NCI-H187 treated with DMSO at 0.1 percent for 48 hours (cell line): ENCODE results near the gene SVEP1.
"Not testable (repeated sequence)": the region's sequence is repeated elsewhere in the genome, so short reads cannot be mapped to it uniquely, and the experiment has no call there.

Experiments used
- DNase-seq: peaks from one replicate; lab custom pipeline; 2025; lab: John Stamatoyannopoulos, UW

The SVEP1 gene

GRCh38 chr9:110579034-110579861, at the start of gene SVEP1:
Gene SVEP1, minus strand, starts transcription at chr9:110579741. Its CDS starts 198 bp downstream, at chr9:110579543.
- no peak for DNase-seq

GRCh38 chr9:110626101-110626829, 46.7 kb upstream of the SVEP1 start:
- no peak for DNase-seq

- DNase-seq, result no peak
These were observed 44.0 kb upstream of the SVEP1 start for GRCh38 chr9:110623462-110624025.

GRCh38 chr9:110622368-110622767, 42.8 kb upstream of the SVEP1 start:
- DNase-seq, result no peak

- DNase-seq, result no peak
These were observed 41.2 kb upstream of the SVEP1 start for GRCh38 chr9:110620726-110621125.

GRCh38 chr9:110619831-110620230, 40.3 kb upstream of the SVEP1 start:
- DNase-seq, result no peak

GRCh38 chr9:110615498-110615897, 36.0 kb upstream of the SVEP1 start:
- no peak for DNase-seq

GRCh38 chr9:110614576-110614975, 35.0 kb upstream of the SVEP1 start:
- DNase-seq, result not testable (repeated sequence)

GRCh38 chr9:110606179-110606790, 26.7 kb upstream of the SVEP1 start:
- DNase-seq, result no peak

GRCh38 chr9:110605565-110605964, 26.0 kb upstream of the SVEP1 start:
- no peak for DNase-seq

GRCh38 chr9:110604171-110604601, 24.6 kb upstream of the SVEP1 start:
- DNase-seq, result no peak

- DNase-seq, result no peak
These were observed 22.7 kb upstream of the SVEP1 start for GRCh38 chr9:110602281-110602680.

GRCh38 chr9:110601098-110601497, 21.6 kb upstream of the SVEP1 start:
- DNase-seq, result no peak

GRCh38 chr9:110599468-110599867, 19.9 kb upstream of the SVEP1 start:
- no peak for DNase-seq

GRCh38 chr9:110592044-110592830, 12.7 kb upstream of the SVEP1 start:
- DNase-seq, result no peak

GRCh38 chr9:110591526-110591925, 12.0 kb upstream of the SVEP1 start:
- no peak for DNase-seq

- no peak for DNase-seq
These were observed 11.3 kb upstream of the SVEP1 start for GRCh38 chr9:110590816-110591215.

- DNase-seq, result no peak
These were observed 8.8 kb upstream of the SVEP1 start for GRCh38 chr9:110588296-110588695.

GRCh38 chr9:110583237-110583636, 3.7 kb upstream of the SVEP1 start:
- DNase-seq, result no peak

- DNase-seq, result no peak
These were observed 2.6 kb upstream of the SVEP1 start for GRCh38 chr9:110582156-110582555.

- DNase-seq, result no peak
These were observed 1.3 kb upstream of the SVEP1 start for GRCh38 chr9:110580850-110581249.

GRCh38 chr9:110579862-110580219, 300 bp upstream of the SVEP1 start:
- no peak for DNase-seq
